ENCODE data around the gene RPSA.

GRCh38 chr3:39408493-39409372 lies 2.2 kb downstream of the RPSA start:
- TF ChIP-seq POLR2A (IDR thresholded peaks at IDR 0.05) (no peak), CTCF (IDR thresholded peaks at IDR 0.05) (no peak)
